ENCODE results near the gene TENM4.

DNA sequence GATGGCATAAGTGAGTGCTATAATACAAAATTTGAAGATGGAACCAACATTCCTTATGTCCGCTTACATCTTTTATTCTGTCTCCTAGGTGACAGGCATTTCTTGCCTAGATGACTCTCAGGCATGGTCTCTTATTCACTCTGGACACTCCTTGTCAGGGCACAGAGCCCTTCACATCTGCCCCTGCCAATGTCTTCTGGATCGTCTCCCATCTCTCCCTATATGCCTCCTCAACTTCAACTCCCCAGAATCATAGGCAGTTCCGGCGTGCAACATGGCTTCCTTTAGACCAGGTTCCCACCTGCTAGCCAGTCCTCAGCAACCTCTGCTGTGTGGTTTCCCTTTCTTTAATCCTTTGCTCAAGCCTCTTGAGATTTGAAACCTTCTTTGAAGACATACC lies 300.9 kb downstream of the TENM4 start:
- no peak for TF ChIP-seq EZH2 (IDR thresholded peaks at IDR 0.05; ENCODE audit: borderline replicate concordance, insufficient read depth, low read length, poor library complexity, severe bottlenecking)
- TF ChIP-seq, protein P1, sequence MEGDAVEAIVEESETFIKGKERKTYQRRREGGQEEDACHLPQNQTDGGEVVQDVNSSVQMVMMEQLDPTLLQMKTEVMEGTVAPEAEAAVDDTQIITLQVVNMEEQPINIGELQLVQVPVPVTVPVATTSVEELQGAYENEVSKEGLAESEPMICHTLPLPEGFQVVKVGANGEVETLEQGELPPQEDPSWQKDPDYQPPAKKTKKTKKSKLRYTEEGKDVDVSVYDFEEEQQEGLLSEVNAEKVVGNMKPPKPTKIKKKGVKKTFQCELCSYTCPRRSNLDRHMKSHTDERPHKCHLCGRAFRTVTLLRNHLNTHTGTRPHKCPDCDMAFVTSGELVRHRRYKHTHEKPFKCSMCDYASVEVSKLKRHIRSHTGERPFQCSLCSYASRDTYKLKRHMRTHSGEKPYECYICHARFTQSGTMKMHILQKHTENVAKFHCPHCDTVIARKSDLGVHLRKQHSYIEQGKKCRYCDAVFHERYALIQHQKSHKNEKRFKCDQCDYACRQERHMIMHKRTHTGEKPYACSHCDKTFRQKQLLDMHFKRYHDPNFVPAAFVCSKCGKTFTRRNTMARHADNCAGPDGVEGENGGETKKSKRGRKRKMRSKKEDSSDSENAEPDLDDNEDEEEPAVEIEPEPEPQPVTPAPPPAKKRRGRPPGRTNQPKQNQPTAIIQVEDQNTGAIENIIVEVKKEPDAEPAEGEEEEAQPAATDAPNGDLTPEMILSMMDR (IDR thresholded peaks at IDR 0.05; ENCODE audit: poor library complexity, severe bottlenecking), result no peak
- TF ChIP-seq, protein P2, sequence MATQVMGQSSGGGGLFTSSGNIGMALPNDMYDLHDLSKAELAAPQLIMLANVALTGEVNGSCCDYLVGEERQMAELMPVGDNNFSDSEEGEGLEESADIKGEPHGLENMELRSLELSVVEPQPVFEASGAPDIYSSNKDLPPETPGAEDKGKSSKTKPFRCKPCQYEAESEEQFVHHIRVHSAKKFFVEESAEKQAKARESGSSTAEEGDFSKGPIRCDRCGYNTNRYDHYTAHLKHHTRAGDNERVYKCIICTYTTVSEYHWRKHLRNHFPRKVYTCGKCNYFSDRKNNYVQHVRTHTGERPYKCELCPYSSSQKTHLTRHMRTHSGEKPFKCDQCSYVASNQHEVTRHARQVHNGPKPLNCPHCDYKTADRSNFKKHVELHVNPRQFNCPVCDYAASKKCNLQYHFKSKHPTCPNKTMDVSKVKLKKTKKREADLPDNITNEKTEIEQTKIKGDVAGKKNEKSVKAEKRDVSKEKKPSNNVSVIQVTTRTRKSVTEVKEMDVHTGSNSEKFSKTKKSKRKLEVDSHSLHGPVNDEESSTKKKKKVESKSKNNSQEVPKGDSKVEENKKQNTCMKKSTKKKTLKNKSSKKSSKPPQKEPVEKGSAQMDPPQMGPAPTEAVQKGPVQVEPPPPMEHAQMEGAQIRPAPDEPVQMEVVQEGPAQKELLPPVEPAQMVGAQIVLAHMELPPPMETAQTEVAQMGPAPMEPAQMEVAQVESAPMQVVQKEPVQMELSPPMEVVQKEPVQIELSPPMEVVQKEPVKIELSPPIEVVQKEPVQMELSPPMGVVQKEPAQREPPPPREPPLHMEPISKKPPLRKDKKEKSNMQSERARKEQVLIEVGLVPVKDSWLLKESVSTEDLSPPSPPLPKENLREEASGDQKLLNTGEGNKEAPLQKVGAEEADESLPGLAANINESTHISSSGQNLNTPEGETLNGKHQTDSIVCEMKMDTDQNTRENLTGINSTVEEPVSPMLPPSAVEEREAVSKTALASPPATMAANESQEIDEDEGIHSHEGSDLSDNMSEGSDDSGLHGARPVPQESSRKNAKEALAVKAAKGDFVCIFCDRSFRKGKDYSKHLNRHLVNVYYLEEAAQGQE (IDR thresholded peaks at IDR 0.05; ENCODE audit: borderline replicate concordance), result no peak
- no peak for TF ChIP-seq POLR2AphosphoS5 (IDR thresholded peaks at IDR 0.05)
- no peak for TF ChIP-seq EP300 (conservative IDR thresholded peaks at IDR 0.05; ENCODE audit: poor library complexity, severe bottlenecking)
